ENCODE data around the gene JCAD. TPM values are rescaled to one million over a fixed set of nuclear protein-coding genes. Genes with fewer than 3 reads are reported as not detected.

Gene JCAD
- total RNA-seq, 1 donor from 2014 or later = 3.3 TPM

GRCh38 chr10:30091136-30091535 is 31.8 kb upstream of the JCAD start:
- DNase-seq (ENCODE audit: low read depth) = no peak

GRCh38 chr10:30088178-30088577 is 28.8 kb upstream of the JCAD start:
- no peak for TF ChIP-seq CTCF (conservative IDR thresholded peaks at IDR 0.05; ENCODE audit: low read depth, low read length)
- H3K4me3 ChIP-seq (ENCODE audit: low read depth, low read length) = no peak overlapping the region
- no peak for DNase-seq (ENCODE audit: low read depth)

More at GRCh38 chr10:30091136-30091535, 31.8 kb upstream of the JCAD start:
- no peak overlapping the region for H3K4me3 ChIP-seq (ENCODE audit: low read depth, low read length)
- no peak for TF ChIP-seq CTCF (conservative IDR thresholded peaks at IDR 0.05; ENCODE audit: low read depth, low read length)

- no peak for DNase-seq (ENCODE audit: low read depth)
- no peak for TF ChIP-seq CTCF (conservative IDR thresholded peaks at IDR 0.05; ENCODE audit: low read depth, low read length)
- H3K4me3 ChIP-seq (ENCODE audit: low read depth, low read length) = no peak overlapping the region
These were observed 24.5 kb upstream of the JCAD start for GRCh38 chr10:30083934-30084333.

DNA sequence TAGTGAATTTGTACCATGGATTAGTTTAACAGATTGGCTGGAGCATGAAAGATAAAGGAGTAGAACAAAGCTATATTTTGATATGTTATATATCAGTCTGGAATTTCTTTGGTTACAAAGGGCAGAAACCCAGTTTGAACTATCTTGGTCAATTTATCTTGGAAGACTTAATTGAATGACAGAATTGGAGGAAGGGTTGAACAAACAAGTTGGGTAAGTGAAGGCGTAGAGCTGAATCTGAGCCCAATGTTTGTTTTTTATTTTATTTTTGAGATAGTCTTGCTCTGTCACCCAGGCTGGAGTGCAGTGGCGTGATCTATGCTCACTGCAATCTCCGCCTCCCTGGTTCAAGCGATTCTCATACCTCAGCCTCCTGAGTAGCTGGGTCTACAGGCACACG is 21.8 kb upstream of the JCAD start:
- TF ChIP-seq CTCF (conservative IDR thresholded peaks at IDR 0.05; ENCODE audit: low read depth, low read length) = no peak
- DNase-seq (ENCODE audit: low read depth) = no peak
- no peak overlapping the region for H3K4me3 ChIP-seq (ENCODE audit: low read depth, low read length)

GRCh38 chr10:30080161-30080560 is 20.8 kb upstream of the JCAD start:
- DNase-seq (ENCODE audit: low read depth) = no peak

DNA sequence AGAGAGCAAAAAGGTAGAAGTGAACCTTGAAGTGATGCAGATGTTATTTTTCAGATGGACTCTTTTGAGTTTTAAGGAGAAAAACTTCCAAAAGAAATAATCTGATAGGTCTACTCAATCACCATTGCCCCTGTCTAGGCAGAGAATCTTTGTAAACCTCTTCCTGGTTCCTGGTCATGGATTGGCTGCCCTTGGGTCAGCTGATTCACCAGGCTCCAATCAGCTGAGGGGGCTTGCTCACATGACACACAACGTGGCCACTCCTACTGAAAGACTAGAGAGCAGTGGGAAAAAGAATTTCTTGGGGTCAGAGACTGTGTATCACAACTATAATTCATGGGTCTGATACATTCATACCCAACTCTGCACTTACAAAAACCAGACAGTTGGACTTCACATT is 20.0 kb upstream of the JCAD start:
- no peak overlapping the region for H3K4me3 ChIP-seq (ENCODE audit: low read depth, low read length)
- DNase-seq (ENCODE audit: low read depth) = no peak
- no peak for TF ChIP-seq CTCF (conservative IDR thresholded peaks at IDR 0.05; ENCODE audit: low read depth, low read length)

More at GRCh38 chr10:30080161-30080560, 20.8 kb upstream of the JCAD start:
- no peak overlapping the region for H3K4me3 ChIP-seq (ENCODE audit: low read depth, low read length)
- no peak for TF ChIP-seq CTCF (conservative IDR thresholded peaks at IDR 0.05; ENCODE audit: low read depth, low read length)

DNA sequence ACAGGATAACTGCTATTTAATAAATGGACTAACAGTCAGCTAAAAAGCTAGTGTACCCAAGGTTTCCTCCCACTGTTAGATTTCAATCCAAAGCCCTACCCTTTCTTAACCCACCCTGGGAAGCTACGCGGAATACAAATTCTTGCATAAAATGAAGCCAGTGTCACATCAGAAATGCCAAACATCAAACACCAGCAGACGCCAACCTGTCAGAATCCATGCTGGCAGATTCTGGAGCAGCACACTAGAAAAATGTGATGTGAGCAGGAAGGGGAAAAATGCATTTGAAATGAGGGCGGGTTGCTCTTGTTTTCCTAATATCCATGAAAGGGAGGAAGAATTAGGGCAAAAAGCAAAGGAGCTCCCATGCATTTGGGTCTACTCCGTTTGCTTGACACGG is 16.1 kb upstream of the JCAD start:
- TF ChIP-seq CTCF (conservative IDR thresholded peaks at IDR 0.05; ENCODE audit: low read depth, low read length) = no peak
- H3K4me3 ChIP-seq (ENCODE audit: low read depth, low read length) = no peak overlapping the region
- DNase-seq (ENCODE audit: low read depth) = no peak
